DMS 273 (cell line): ENCODE measurements around the gene CNTF.
"Not testable (repeated sequence)": the region's sequence is repeated elsewhere in the genome, so short reads cannot be mapped to it uniquely, and the experiment has no call there.

Experiments
- DNase-seq: peaks from one replicate; lab custom pipeline; 2025; ENCODE audit not compliant: unreplicated experiment; lab: John Stamatoyannopoulos, UW

CNTF gene

GRCh38 chr11:58622344-58622743 lies at the start of gene CNTF:
Gene CNTF (plus strand): TSS chr11:58622665. CDS start chr11:58622753, 88 bp downstream.
- DNase-seq: no peak

GRCh38 chr11:58572906-58573305 lies 49.6 kb upstream of the CNTF start:
- not testable (repeated sequence) for DNase-seq

GRCh38 chr11:58573451-58574104 lies 48.9 kb upstream of the CNTF start:
- no peak for DNase-seq

- DNase-seq: no peak
Observed at GRCh38 chr11:58574881-58575280, 47.6 kb upstream of the CNTF start.

GRCh38 chr11:58575377-58576020 lies 47.0 kb upstream of the CNTF start, which contains the start of gene LPXN:
Gene LPXN (minus strand): TSS chr11:58575856. CDS start chr11:58575772, 84 bp downstream.
- DNase-seq: no peak

- DNase-seq: peak; percentile 23
Observed at GRCh38 chr11:58576887-58577471, 45.5 kb upstream of the CNTF start.

GRCh38 chr11:58577555-58578135 lies 44.8 kb upstream of the CNTF start:
- DNase-seq: peak; percentile 61

GRCh38 chr11:58578136-58578634 lies 44.3 kb upstream of the CNTF start:
- DNase-seq: peak; percentile 95

GRCh38 chr11:58578635-58579191 lies 43.8 kb upstream of the CNTF start, which contains the start of gene ZFP91:
Gene ZFP91 (plus strand): TSS chr11:58579063. CDS start chr11:58579282, 219 bp downstream.
- DNase-seq: peak; percentile 98

- peak; percentile 92 for DNase-seq
Observed at GRCh38 chr11:58579192-58580129, 43.0 kb upstream of the CNTF start.

- no peak for DNase-seq
Observed at GRCh38 chr11:58580311-58580710, 42.2 kb upstream of the CNTF start.

- no peak for DNase-seq
Observed at GRCh38 chr11:58582437-58582836, 40.0 kb upstream of the CNTF start.

GRCh38 chr11:58586998-58587397 lies 35.5 kb upstream of the CNTF start:
- DNase-seq: no peak

- DNase-seq: no peak
Observed at GRCh38 chr11:58591659-58592058, 30.8 kb upstream of the CNTF start.

GRCh38 chr11:58592760-58593472 lies 29.5 kb upstream of the CNTF start:
- DNase-seq: no peak

- DNase-seq: no peak
Observed at GRCh38 chr11:58594826-58595225, 27.6 kb upstream of the CNTF start.

GRCh38 chr11:58596621-58597020 lies 25.8 kb upstream of the CNTF start:
- no peak for DNase-seq

- DNase-seq: no peak
Observed at GRCh38 chr11:58597486-58598144, 24.9 kb upstream of the CNTF start.

- no peak for DNase-seq
Observed at GRCh38 chr11:58600510-58600909, 22.0 kb upstream of the CNTF start.
